ENCODE data around the gene HUS1.
"Not testable (repeated sequence)": the region's sequence is repeated elsewhere in the genome, so short reads cannot be mapped to it uniquely, and the experiment has no call there.

HUS1 gene

GRCh38 chr7:47979145-47979831 lies at the start of gene HUS1:
HUS1 (minus strand) TSS chr7:47979615; CDS start chr7:47979519, 96 bp downstream.
- DNase-seq (ENCODE audit: low read depth), result peak; percentile 88

GRCh38 chr7:48028938-48029337 lies 49.5 kb upstream of the HUS1 start, which contains the start of gene SUN3:
SUN3 (minus strand) TSS chr7:48029107; CDS start chr7:48028938, 169 bp downstream.
- DNase-seq (ENCODE audit: low read depth), result no peak

- DNase-seq (ENCODE audit: low read depth), result no peak
These were observed 46.2 kb upstream of the HUS1 start for GRCh38 chr7:48025624-48026023.

GRCh38 chr7:48017674-48018073 lies 38.3 kb upstream of the HUS1 start:
- DNase-seq (ENCODE audit: low read depth), result no peak

- DNase-seq (ENCODE audit: low read depth), result no peak
These were observed 37.2 kb upstream of the HUS1 start for GRCh38 chr7:48016641-48017040.

GRCh38 chr7:48011951-48012350 lies 32.5 kb upstream of the HUS1 start:
- no peak for DNase-seq (ENCODE audit: low read depth)

- no peak for DNase-seq (ENCODE audit: low read depth)
These were observed 31.9 kb upstream of the HUS1 start for GRCh38 chr7:48011323-48011722.

GRCh38 chr7:48009954-48010353 lies 30.5 kb upstream of the HUS1 start:
- DNase-seq (ENCODE audit: low read depth), result no peak

GRCh38 chr7:48009257-48009656 lies 29.8 kb upstream of the HUS1 start:
- DNase-seq (ENCODE audit: low read depth), result no peak

GRCh38 chr7:48006866-48007265 lies 27.5 kb upstream of the HUS1 start:
- DNase-seq (ENCODE audit: low read depth), result no peak

- DNase-seq (ENCODE audit: low read depth), result no peak
These were observed 25.2 kb upstream of the HUS1 start for GRCh38 chr7:48004638-48005037.

GRCh38 chr7:48004032-48004431 lies 24.6 kb upstream of the HUS1 start:
- DNase-seq (ENCODE audit: low read depth), result no peak

- not testable (repeated sequence) for DNase-seq (ENCODE audit: low read depth)
These were observed 20.7 kb upstream of the HUS1 start for GRCh38 chr7:48000164-48000563.

GRCh38 chr7:47999413-47999812 lies 20.0 kb upstream of the HUS1 start:
- no peak for DNase-seq (ENCODE audit: low read depth)

GRCh38 chr7:47992446-47992845 lies 13.0 kb upstream of the HUS1 start:
- DNase-seq (ENCODE audit: low read depth), result no peak

- peak; percentile 61 for DNase-seq (ENCODE audit: low read depth)
These were observed 12.4 kb upstream of the HUS1 start for GRCh38 chr7:47991741-47992311.

- DNase-seq (ENCODE audit: low read depth), result no peak
These were observed 11.9 kb upstream of the HUS1 start for GRCh38 chr7:47991270-47991669.

- DNase-seq (ENCODE audit: low read depth), result no peak
These were observed 11.2 kb upstream of the HUS1 start for GRCh38 chr7:47990592-47990991.

GRCh38 chr7:47989607-47990400 lies 10.4 kb upstream of the HUS1 start:
- not testable (repeated sequence) for DNase-seq (ENCODE audit: low read depth)

- no peak for DNase-seq (ENCODE audit: low read depth)
These were observed 9.3 kb upstream of the HUS1 start for GRCh38 chr7:47988496-47989386.

- no peak for DNase-seq (ENCODE audit: low read depth)
These were observed 3.2 kb upstream of the HUS1 start for GRCh38 chr7:47982610-47983009.

GRCh38 chr7:47980648-47981047 lies 1.2 kb upstream of the HUS1 start:
- not testable (repeated sequence) for DNase-seq (ENCODE audit: low read depth)
